GM12878 (cell line): Measurements from ENCODE around the gene CCDC57. TPM values are rescaled to one million over a fixed set of nuclear protein-coding genes. Genes with fewer than 3 reads are reported as not detected.

ENCODE experiments used
- ATAC-seq: fragments of 200-7000 bp; cut with Tn5 transposase; 3 replicates; pipeline ENCODE4 v1.9.1; 2020; ENCODE audit warnings: mild to moderate bottlenecking, moderate library complexity
- BruUV-seq: library from RNA; stranded (reverse); fragments of 400-500 nt; replicated peaks from 2 replicates; lab custom pipeline; 2021; lab: Mats Ljungman, UMichigan
- CTCF ChIA-PET: fragments of 300-600 bp; sonication (Branson Sonifier 250); formaldehyde crosslinking; extraction: SDS; loops from one replicate; lab custom pipeline; 2021; ENCODE audit warnings: inconsistent platforms; lab: Yijun Ruan, JAX
- POLR2A ChIA-PET: fragments of 350-600 bp; formaldehyde crosslinking; extraction: SDS; loops from one replicate; lab custom pipeline; 2021; ENCODE audit warnings: inconsistent platforms; lab: Charles Lee
- RAD21 ChIA-PET: fragments of 300-600 bp; sonication (Branson Sonifier 250); formaldehyde crosslinking; loops from one replicate; lab custom pipeline; 2023; ENCODE audit warnings: antibody characterized with exemption; ENCODE audit not compliant: unreplicated experiment; lab: Charles Lee
- SMC1A ChIA-PET: fragments of 300-600 bp; sonication (Branson Sonifier 250); formaldehyde crosslinking; loops from one replicate; lab custom pipeline; 2023; ENCODE audit not compliant: unreplicated experiment, uncharacterized antibody; lab: Charles Lee
- DNase-seq: peaks from one replicate; pipeline ENCODE4 v3.0.0-alpha.2; 2011; ENCODE audit warnings: low read depth, low spot score
- FAIRE-seq: peaks from 3 replicates; lab custom pipeline; 2011; peaks lifted over from hg19 to GRCh38; lab: Jason Lieb, UNC
- H2AFZ ChIP-seq: 2 replicates; pipeline ENCODE4 v1.6.0; 2011; ENCODE audit warnings: low read depth, low read length, control low read depth; ENCODE audit not compliant: control insufficient read depth
- H3K27ac ChIP-seq: 2 replicates; pipeline ENCODE4 v1.5.1; 2011; ENCODE audit warnings: control low read depth; ENCODE audit not compliant: control insufficient read depth, insufficient read depth
- H3K27me3 ChIP-seq, 2 experiments: replicated peaks in 1 of 2; 2 replicates each; pipeline versions ENCODE4 v1.6.0 to v1.6.1; 2011; ENCODE audit warnings: low read length in 1 of 2; ENCODE audit not compliant: control insufficient read depth in 2 of 2, insufficient read depth in 2 of 2
- H3K36me3 ChIP-seq, 2 experiments: 2 replicates each; pipeline ENCODE4 v1.5.1; 2011; ENCODE audit warnings: low read length in 1 of 2; ENCODE audit not compliant: control insufficient read depth in 2 of 2, insufficient read depth in 2 of 2
- H3K4me1 ChIP-seq: 2 replicates; pipeline ENCODE4 v1.6.1; 2011; ENCODE audit warnings: mild to moderate bottlenecking, low read length, moderate library complexity, mixed read lengths; ENCODE audit not compliant: control insufficient read depth, insufficient read depth
- H3K4me2 ChIP-seq: 2 replicates; pipeline ENCODE4 v1.6.0; 2011; ENCODE audit warnings: control low read depth; ENCODE audit not compliant: control insufficient read depth, insufficient read depth
- H3K4me3 ChIP-seq: fragments of 200-600 bp; sonication (generic); 2 replicates; pipeline ENCODE4 v1.5.1; 2016
- H3K79me2 ChIP-seq: 2 replicates; pipeline ENCODE4 v1.6.0; 2011; ENCODE audit warnings: low read length; ENCODE audit not compliant: control insufficient read depth, insufficient read depth
- H3K9ac ChIP-seq: 2 replicates; pipeline ENCODE4 v1.8.0; 2011; ENCODE audit warnings: low read length, control low read depth, mixed read lengths; ENCODE audit not compliant: control insufficient read depth, insufficient read depth
- H3K9me3 ChIP-seq: replicated peaks from 3 replicates; pipeline ENCODE4 v1.5.1; 2011; ENCODE audit warnings: mild to moderate bottlenecking, low read length; ENCODE audit not compliant: control insufficient read depth, insufficient read depth
- H4K20me1 ChIP-seq: 2 replicates; pipeline ENCODE4 v1.6.0; 2011; ENCODE audit not compliant: control insufficient read depth, insufficient read depth
- CEBPB ChIP-seq, 2 experiments: fragments of 150-350 bp in 1 of 2; IDR thresholded peaks; 2 replicates each; pipeline ENCODE4 v1.6.1; 2012 to 2014; ENCODE audit warnings: low read depth in 2 of 2, low read length in 2 of 2, borderline replicate concordance in 1 of 2, inconsistent platforms in 1 of 2
- E2F8 ChIP-seq: fragments of 450-650 bp; IDR thresholded peaks from 2 replicates; pipeline ENCODE4 v1.6.1; 2018; ENCODE audit warnings: mild to moderate bottlenecking, low read depth, moderate library complexity; ENCODE audit not compliant: partially characterized antibody
- GATAD2B ChIP-seq: fragments of 450-650 bp; conservative IDR thresholded peaks from 2 replicates; pipeline ENCODE4 v1.6.1; 2017; ENCODE audit warnings: low read depth, mild to moderate bottlenecking, moderate library complexity
- JUND ChIP-seq: IDR thresholded peaks from 2 replicates; pipeline ENCODE4 v1.6.1; 2012; ENCODE audit warnings: low read depth, mild to moderate bottlenecking, low read length, improper control_type of control experiment, moderate library complexity
- LARP7 ChIP-seq: fragments of 450-650 bp; IDR thresholded peaks from 2 replicates; pipeline ENCODE4 v1.6.1; 2017; ENCODE audit warnings: mild to moderate bottlenecking
- RFX5 ChIP-seq: IDR thresholded peaks from 2 replicates; pipeline ENCODE4 v1.6.1; 2011; ENCODE audit warnings: low read depth, low read length, improper control_type of control experiment
- SMAD5 ChIP-seq: IDR thresholded peaks from 2 replicates; pipeline ENCODE4 v1.6.1; 2016; ENCODE audit warnings: antibody characterized with exemption, low read depth
- SREBF1 ChIP-seq: IDR thresholded peaks from 2 replicates; pipeline ENCODE4 v1.6.1; 2012; ENCODE audit warnings: mild to moderate bottlenecking, low read length
- YY1 ChIP-seq: IDR thresholded peaks from 2 replicates; pipeline ENCODE4 v1.6.1; 2011; ENCODE audit warnings: low read depth, mild to moderate bottlenecking, low read length
- ZBED1 ChIP-seq: IDR thresholded peaks from 2 replicates; pipeline ENCODE4 v1.6.1; 2016; ENCODE audit warnings: borderline replicate concordance
- ZNF274 ChIP-seq: IDR thresholded peaks from one replicate; pipeline ENCODE4 v1.8.0; 2011; ENCODE audit not compliant: insufficient read length, insufficient read depth
- WGBS: methylation state at CpG from one replicate; pipeline ENCODE4 v1.1.6; 2016; ENCODE audit warnings: low lambda C conversion rate; ENCODE audit not compliant: insufficient replicate concordance, insufficient coverage; ENCODE audit errors: missing lambda C conversion rate; 5-methylcytosine and 5-hydroxymethylcytosine counted together
- in situ Hi-C: fragments of 300-500 bp; cut with MboI; formaldehyde crosslinking; loops from 9 replicates; pipeline ENCODE4 v1.14.3; 2018; ENCODE audit warnings: mixed read lengths
- intact Hi-C: fragments of 100-400 bp; cut with micrococcal nuclease; formaldehyde crosslinking; loops from one replicate; pipeline ENCODE4 v1.14.2; 2022; ENCODE audit not compliant: unreplicated experiment
- polyA plus RNA-seq, 11 experiments: library from polyadenylated mRNA; depleted of rRNA in 4 of 11; unstranded in 6 of 11; stranded (reverse) in 5 of 11; fragments of >200 nt; fragmentation: Nextera tagmentation in 4 of 11; fragmentation: Illumina TruSeq in 1 of 11; extraction: Ambion mirVana in 4 of 11; extraction: Trizol in 1 of 11; gene quantifications; 1 replicate in 1 of 11; 2 replicates in 10 of 11; pipeline versions ENCODE4 v1.2.1 to v1.2.3, GENCODE V29; 2011 to 2016; ENCODE audit warnings: inconsistent platforms in 2 of 11, missing spikeins in 2 of 11, low read depth in 1 of 11
- total RNA-seq, 4 experiments: library from RNA; depleted of rRNA in 3 of 4; stranded (reverse); fragments of >200 nt in 3 of 4; fragmentation: Illumina TruSeq in 1 of 4; extraction: Trizol in 1 of 4; gene quantifications; 2 replicates each; pipeline versions ENCODE4 v1.2.1 to v1.2.3, GENCODE V29; 2013 to 2021
- TF ChIP-seq, protein P1 (sequence below): IDR thresholded peaks from 2 replicates; pipeline ENCODE4 v1.6.1; 2012; ENCODE audit warnings: low read depth, low read length, improper control_type of control experiment

Gene CCDC57
- total and polyA plus RNA-seq, 10 of the 15 experiments (the other 5 are each of a cell fraction or from before 2014, with no cell fraction given): 5.4 to 123 (median 45.8) TPM

DNA sequence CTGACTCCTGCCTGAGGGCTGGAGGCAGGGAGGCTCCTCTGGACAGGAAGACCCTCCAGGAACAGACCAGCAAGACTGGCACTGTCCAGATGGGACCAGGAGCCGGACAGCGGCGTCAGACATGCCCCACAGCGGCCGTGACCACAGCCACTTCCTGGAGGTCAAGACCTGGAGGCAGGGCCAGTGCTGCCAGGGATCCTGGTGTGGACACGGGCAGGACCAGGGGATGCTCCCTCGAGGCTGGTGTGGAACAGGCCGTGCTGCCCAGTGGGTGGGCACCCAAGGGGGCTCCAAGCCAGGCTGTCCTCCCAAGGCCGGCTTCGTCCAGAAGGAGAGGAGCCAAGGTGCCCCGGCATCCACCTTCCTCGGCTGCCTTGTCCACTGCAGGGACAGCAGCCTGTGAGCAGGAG, 4.5 kb upstream of the CCDC57 start:
- H3K9me3 ChIP-seq: no peaks in the 10 kb centered on the region; the same call in 2 of the 3 replicates
- POLR2A ChIA-PET: interaction anchor here (1.2 to 2.2 kb wide), 4 partner anchors 11 to 25 kb away, joined by 3 to 6 read pairs (median 4); partner anchors contain the start of gene SLC16A3
- no peak for FAIRE-seq
- H3K79me2 ChIP-seq: no peaks in the 10 kb centered on the region
- intact Hi-C loops: no loop called here
- H3K27ac ChIP-seq: peak overlapping the region; percentile 39
- BruUV-seq: no TSS peak
- no peak for ATAC-seq
- H3K36me3 ChIP-seq: no peaks in the 10 kb centered on the region
- CTCF ChIA-PET: no interaction called here
- whole genome bisulfite sequencing: 83% methylated on average over 12 of the region's 12 CpGs
- peak overlapping the region; percentile 48; the same call in 1 of the 2 replicates for H3K9ac ChIP-seq
- DNase-seq: no peak
- RAD21 ChIA-PET: no interaction called here
- H2AFZ ChIP-seq: peak overlapping the region; percentile 35
- no peak overlapping the region for H3K4me3 ChIP-seq
- no peaks in the 10 kb centered on the region for H4K20me1 ChIP-seq
- H3K4me1 ChIP-seq: peaks cover 22% of the 10 kb centered on the region
- in situ Hi-C loops: no loop called here
- SMC1A ChIA-PET: no interaction called here
- H3K27me3 ChIP-seq: no peaks in the 10 kb centered on the region
- H3K4me2 ChIP-seq: peak overlapping the region; percentile 70
- TF ChIP-seq LARP7 (0 out of 2 replicates have a peak, but pooled peaks have one; percentile 24), RFX5 (no peak), E2F8 (no peak), SREBF1 (no peak), JUND (no peak), YY1 (no peak), GATAD2B (0 out of 2 replicates have a peak, but pooled peaks have one; percentile 31), ZNF274 (no peak), SMAD5 (no peak), CEBPB (IDR thresholded peaks at IDR 0.05; ENCODE audit: borderline replicate concordance in 1 of 2, low read depth in 2 of 2, low read length in 2 of 2) (no peak), ZBED1 (no peak)
- TF ChIP-seq, protein P1, sequence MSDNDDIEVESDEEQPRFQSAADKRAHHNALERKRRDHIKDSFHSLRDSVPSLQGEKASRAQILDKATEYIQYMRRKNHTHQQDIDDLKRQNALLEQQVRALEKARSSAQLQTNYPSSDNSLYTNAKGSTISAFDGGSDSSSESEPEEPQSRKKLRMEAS: no peak
